Activated T-cell treated with anti-CD3 and anti-CD28 coated beads for 24 hours (primary cell): ENCODE results near the gene TPRN.

Experiments used
- DNase-seq: peaks from one replicate; pipeline ENCODE4 v3.0.0-alpha.2; 2020; ENCODE audit warnings: low read depth

TPRN gene

DNA sequence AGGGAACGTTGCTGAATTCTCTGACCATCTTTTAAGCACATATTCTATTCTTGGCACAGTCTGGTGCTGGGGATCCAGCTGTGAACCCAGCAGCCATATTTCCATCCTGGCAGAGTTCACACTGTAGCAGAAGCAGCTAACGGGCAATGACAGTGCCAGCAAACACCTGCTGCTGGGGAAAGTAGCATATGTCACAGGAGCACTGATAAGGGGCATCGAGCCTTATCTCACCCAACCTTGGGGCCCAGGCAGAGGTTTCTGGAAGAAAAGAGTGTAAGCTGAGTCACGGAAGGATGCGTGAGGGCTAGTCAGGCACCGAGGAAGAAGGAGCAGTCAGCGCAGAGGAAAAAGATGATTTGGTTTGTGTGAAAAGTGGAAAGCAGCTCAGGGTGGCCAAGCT is 6.1 kb upstream of the TPRN start:
- no peak for DNase-seq

DNA sequence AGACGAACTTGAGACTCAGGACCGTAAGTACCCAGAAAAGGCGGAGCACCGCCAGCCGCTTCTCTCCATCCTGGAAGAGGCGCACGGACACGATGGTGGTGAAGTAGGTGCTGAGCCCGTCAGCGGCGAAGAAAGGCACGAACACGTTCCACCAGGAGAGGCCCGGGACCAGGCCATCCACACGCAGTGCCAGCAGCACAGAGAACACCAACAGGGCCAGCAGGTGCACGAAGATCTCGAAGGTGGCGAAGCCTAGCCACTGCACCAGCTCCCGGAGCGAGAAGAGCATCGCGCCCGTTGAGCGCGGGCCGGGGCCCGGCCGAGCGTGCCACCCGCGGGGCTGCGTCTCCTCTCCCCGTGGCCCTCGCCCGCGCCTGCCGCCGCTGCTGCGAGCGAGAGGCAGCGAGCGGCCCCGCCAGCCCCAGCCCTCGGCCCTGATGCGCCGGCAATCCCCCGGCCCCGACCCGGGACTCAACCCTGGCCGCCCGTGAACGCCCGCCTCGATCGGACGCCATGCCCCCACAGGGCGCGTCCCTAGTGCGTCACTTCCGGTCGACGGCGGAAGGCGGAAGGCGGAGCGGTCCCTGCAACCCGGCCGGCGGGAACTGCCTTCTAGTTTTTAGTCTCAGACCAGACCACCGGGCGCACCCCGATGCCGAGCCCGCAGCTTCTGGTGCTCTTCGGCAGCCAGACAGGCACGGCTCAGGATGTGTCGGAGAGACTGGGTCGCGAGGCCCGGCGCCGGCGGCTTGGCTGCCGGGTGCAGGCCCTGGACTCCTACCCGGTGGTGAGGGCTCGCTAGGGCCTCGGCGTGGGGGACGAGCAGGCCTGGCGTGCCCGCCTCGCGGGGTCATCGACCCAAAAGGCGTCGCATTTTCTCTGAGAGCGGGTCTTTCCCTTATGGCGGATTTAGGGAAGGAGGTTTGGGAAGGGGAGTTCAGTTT is 4.9 kb upstream of the TPRN start, which contains the start of the genes NDOR1 and TMEM203:
NDOR1 (plus strand) TSS at position 575 of the 944 bp plus-strand sequence; CDS start at position 653, 78 bp downstream.
TMEM203 (minus strand) TSS at position 523 of the 944 bp plus-strand sequence; CDS start at position 289, 234 bp downstream.
- peak; percentile 92 for DNase-seq

DNA sequence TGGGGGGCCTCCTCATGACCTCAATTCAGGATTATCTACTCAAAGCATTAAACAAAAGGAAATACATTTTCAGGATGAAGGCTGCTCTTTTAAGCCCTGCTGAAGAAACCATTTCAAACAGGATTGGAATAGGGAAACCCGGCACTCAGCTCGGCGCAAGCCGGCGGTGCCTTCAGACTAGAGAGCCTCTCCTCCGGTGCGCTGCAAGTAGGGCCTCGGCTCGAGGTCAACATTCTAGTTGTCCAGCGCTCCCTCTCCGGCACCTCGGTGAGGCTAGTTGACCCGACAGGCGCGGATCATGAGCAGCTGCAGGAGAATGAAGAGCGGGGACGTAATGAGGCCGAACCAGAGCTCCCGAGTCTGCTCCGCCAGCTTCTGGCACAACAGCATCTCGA is 4.2 kb upstream of the TPRN start:
- DNase-seq = no peak

DNA sequence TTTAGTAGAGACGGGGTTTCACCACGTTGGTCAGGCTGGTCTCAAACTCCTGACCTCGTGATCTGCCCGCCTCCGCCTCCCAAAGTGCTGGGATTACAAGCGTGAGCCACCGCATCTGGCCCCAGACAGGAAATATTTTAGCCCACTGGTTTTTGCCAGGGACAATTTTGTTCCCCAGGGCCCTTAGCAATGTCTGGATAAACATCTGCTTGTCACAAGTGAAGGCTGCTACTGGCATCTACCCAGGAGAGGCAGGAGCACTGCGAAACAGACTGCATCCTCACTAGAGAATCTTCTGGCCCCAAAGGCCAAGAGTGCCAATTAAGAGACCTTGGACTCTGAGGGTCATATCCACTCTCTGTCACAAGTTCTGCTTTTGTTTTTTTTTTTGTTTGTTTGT is 2.4 kb upstream of the TPRN start:
- no peak for DNase-seq

DNA sequence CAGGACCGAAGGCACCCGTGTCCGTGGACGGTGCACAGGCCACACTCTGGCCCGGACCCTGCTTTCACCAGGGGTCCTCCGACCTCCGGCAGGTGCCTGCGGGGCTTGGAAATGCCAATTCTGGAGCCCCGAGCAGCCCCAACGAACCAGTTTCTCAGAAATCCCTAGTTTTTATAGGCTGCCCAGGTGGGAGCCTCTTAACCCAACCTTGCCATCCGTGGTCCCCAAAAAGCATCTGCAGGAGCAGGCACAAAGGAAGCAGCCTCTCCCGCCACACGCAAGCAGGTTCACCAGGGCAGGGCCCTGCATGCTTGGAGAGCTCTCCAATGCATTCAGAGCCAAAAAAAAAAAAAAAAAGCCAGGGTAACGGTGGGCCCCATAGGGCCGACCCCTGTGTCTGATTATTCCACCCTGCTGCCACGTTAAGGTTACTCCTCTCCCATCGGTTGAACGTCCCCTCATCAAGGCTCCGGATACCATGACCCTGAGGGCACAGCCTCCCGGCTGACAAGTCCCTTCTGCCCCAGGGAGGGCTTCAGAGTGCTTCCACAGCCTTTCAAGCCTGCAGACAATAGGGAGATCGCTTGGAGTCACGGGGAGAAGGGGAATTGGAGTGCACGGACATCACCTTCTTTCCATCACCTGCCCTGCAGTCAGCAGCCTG is 796 bp upstream of the TPRN start:
- DNase-seq = no peak

DNA sequence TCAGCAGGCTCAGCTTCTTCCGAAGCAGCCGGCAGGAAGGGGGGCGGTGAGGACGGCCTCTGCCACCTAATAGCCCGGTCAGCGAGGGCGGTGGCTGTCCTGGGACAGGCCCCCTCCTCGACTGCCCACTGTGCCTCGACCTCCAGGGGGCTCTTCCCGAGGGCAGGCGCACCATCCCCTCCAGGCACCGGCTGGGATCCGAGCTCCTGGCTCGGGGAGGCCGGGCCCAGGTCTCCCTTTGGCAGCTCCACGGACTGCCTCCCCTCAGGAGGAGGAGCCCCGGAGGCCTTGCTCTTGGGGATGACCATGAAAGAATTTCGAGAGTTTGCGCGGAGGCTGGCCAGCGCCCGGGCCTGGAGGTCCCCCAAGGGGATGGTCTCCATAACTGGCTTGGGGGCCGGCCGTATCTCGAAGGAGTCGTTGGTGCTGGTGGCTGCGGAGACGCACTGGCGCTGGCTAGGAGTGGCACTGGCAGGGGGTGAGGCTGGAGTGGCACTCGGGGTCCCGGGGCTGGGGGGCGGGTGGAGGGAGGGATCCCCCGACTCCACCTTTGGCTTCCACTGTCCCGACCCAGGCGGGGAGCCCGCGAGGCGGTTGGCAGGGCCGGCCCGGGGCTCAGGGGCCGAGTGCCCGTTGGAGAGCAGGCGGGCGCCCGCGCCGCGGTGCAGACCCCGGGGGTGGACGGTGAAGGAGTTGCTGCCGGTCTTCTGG is 975 bp downstream of the TPRN start:
- DNase-seq = no peak

DNA sequence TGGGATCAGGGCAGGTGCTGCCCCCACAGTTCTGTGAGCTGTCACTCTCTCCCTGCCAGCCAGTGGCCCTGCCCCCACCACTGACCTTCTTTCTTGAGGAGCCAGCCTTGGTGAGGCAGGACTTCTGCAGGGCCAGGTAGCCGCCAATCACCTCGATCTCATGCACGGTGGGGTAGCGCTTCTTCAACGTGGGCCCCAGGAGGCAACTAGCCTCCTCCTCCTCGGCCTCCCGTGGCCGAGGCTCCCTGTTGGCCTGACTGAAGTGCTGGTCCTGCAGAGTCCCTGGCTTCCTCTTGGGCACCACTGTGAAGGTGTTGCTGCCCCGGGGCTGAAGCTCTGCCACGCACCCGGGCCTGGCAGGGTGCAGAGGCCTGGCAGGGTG is 1.6 kb downstream of the TPRN start:
- no peak for DNase-seq

DNA sequence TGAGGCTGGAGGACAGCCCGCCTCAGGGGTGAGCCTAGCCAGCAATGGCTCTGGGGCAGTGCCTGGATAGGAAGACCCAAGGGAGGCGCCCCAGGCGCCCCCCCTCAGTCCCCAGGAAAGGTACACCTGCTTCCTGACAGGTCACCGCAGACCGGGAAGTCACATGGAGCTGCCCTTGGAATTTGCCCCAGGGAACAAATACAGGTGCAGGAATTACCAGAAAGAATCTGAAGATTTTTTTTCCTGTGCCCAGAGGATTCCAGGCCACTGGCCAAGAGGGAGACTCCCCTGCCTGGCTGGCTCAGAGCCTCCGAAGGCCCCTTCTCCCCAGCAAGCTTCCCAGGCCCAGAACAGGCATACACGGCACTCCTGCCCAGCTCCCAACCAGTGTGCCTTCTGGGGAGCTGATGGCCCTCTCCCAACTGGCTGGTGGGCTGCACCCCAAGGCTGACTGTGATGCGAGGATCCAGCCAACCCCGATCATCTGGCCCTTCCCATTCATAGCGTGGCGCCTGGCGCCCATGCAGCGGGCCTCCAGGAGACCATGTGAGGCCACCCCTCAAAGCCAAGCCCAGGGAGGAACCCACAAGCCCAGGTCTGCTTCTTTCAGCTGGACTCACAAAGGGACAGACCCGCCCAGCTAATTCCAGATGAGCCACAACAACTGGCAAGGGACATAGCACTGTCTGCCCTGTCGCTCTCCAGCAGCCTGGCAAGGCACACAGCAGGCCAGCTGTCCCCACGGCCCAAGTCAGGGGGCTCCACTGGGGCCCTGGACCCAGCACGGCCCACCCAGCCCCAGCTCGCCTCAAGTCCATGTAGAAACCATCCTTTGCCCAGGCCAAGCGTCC is 2.3 kb downstream of the TPRN start:
- no peak for DNase-seq

DNA sequence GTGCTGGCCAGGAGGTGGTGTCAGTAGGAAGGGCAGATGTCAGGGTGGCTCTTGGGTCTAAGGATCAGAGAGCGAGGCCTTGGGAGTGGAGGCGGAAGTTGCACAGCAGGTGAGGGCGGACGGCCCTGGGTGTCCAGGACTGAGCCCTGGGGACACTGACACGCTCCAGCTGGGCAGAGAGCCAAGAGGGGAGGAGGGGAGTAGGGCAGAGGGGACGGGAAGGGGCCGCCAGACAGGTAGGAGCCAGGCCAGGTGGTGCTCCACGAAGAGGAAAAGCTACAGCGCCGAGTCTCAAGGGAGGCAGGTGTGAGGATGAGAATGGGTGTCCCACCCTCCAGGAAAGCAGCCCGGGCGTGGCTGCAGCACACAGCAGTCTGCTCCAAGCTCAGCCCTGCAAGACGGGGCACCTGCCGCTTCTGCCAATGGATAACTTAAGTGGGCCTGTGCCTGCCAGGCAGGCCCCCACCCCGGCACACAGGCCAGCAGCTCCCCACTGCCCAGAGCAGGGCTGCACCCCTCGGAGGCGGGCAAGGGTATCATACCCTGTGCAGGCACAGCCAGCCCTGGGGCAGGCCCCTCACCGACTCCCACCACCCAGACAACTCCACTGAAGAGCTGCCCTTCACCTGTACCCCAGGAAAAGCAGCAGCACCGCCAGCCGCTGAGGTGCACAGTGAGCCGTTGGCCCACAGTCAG is 4.9 kb downstream of the TPRN start:
- no peak for DNase-seq

DNA sequence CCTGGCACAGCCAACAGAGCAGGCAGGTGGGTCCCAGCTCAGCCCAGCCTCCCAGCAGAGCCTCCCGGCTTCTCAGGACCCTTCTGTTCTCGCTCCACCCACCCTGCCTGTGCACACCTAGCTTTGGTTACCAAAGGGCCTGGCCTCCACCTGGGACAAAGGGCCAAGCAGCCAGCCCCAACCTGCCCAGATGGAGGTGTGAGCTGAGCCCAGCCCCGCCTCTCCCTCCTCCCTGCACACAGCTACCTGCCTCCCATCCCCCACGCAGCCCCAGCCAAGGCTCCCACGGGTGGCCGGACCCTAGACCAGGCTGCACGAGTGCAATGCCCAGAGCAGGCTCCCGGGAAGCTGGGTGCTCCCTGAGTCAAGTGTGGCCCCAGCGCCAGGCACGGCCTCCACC is 5.6 kb downstream of the TPRN start:
- no peak for DNase-seq

DNA sequence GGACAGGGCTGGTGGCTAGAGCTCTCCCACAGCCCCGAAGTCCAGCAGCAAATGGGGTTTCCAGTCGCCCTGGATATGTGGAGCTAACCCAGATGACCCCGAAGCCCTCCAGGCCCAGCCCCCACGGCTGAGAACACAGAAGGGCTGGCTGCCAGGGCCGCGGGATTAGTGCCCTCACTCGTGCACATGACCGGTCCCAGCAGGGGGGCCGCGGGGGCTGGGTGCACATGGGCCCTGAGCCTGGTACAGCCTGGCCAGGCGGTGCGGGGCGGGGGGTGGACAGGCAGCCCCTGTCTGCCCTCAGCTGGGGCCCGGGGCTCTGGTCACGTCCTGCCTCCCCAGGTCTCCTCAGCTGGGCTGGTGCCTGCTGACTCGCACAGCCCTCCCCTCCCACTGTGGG is 6.2 kb downstream of the TPRN start:
- DNase-seq = no peak

DNA sequence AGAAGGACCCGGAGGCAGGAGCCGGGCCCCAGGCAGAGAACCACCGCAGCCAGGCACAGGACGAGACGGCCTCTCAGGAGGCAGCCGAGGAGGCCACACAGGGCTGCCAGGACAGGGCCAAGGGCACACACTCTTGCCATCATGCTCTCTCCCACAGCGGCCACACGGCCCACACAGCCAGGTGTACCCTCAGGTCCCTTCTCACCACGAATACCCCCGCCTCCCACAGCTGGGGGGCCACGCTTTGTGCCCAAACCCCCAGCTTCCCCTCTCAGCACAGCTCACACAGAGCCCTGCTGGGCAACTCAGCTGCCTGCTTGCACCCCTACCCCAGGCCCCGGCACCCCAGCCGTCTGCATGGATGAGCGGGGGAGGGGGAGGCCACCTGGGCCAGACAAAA is 6.8 kb downstream of the TPRN start:
- DNase-seq = no peak

DNA sequence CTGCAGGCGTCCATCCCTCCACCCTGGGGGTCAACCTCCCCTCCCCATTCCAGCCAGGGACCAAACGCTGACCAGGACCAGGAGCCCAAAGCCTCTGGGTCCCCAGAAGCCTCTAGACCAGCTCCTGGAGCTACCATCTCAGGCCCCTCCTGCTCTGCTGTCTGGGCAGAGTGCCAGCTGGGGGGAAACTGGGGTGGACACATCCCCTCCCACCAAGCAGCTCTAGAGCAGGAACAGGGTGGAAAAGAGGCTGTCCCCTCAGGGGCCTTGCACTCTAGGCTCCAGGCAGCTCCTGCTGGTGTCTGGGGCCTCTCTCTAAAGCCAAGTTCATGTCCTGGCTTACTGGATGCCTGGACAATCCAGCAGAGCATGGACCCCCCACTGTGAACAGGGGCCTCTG is 7.7 kb downstream of the TPRN start:
- DNase-seq = no peak

DNA sequence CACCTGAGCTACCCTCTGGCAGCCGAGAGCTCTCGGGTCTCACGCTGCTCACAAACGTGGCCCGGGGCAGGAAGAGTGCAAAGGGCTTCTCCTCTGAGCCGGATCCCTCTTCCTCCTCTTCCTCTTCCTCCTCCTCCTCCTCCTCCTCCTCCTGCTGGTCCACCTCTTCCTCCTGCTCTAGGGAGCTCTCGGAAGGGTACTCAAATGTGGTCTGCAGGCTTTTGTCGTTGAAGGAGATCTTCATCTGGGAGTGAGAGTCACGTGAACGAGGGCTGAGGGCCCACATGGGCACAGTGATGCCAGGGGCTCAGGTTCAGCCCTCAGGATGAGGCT is 8.1 kb downstream of the TPRN start:
- DNase-seq = no peak

DNA sequence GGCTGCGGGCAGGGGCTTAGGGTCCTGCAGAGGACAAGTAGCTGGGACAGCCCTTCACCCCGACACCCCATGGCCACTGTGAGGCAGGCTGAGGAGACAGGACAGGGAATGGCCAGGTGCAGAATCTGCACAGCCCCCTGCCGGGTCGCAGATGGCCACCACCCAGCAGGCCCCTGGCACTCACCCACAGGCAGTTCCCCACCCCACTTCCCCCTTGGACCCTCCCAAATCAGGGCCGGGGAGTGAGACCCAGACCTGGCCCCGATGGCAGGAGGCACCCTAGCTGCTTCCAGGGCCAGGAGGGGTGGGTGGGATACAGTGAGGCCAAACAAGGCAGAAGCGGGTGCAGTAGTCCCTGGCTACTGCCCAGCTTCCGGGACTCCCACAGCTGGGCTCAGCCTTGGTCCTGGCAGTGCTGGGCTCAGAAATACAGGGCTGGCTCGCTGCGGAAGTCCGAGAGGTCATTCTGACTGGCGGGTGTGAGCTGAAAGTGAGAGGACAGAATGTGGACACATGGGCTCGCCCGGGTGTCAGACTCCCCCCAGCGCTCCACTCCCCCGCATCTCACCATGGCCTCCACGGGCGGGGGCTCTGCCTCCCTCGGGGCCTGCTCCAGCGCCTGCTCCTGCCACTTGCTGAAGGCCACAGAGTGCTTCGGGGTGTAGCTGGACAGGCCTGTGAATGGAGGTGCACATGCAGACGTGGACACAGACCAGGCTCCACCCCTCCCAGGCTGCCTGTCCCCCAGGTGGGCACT is 8.7 kb downstream of the TPRN start:
- DNase-seq = no peak

DNA sequence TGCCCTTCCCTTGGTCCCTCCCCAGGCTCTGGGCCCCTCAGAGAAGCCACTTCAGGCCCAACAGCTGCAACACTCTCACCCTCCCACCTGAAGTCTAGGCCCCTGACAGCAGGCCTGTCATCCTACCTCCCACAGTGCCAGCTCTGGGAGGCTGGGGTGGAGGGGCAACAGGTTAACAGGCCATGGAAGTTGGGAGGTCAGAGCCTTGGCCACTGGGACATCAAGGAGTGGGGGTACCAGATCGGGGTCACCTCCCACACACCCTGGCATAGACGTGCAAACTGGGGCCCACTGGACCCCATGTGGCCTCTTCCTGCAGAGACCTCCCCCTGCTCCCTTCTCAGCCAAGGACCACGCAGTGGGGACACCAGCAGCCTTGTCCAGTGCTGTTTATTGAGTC is 9.3 kb downstream of the TPRN start:
- no peak for DNase-seq

DNA sequence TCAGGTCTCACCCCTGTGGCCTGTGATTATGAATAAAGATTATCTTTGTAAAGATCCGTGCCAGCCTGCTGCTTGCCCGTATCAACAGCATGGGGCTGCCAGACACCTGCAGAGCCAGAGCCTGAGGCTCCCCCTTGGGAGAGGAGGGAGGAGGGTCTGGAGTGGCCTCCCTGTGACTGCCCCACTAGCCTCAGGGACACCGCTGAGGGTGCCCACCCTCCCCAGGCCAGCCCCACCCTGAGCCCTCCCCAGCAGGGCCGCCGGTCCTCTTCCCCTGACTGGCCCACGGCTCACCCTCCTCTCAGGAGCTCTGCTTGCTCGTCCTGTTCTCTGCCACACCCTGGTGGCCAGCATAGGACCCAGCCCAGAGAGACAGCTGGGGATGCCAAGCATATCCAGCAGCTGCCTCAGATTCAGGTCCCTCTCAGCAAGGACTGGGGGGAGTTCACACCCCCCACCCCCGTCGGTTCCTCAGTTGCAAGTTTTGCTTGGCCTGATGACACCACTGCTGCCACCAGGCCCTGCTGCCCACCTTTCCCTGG is 10.2 kb downstream of the TPRN start:
- no peak for DNase-seq

DNA sequence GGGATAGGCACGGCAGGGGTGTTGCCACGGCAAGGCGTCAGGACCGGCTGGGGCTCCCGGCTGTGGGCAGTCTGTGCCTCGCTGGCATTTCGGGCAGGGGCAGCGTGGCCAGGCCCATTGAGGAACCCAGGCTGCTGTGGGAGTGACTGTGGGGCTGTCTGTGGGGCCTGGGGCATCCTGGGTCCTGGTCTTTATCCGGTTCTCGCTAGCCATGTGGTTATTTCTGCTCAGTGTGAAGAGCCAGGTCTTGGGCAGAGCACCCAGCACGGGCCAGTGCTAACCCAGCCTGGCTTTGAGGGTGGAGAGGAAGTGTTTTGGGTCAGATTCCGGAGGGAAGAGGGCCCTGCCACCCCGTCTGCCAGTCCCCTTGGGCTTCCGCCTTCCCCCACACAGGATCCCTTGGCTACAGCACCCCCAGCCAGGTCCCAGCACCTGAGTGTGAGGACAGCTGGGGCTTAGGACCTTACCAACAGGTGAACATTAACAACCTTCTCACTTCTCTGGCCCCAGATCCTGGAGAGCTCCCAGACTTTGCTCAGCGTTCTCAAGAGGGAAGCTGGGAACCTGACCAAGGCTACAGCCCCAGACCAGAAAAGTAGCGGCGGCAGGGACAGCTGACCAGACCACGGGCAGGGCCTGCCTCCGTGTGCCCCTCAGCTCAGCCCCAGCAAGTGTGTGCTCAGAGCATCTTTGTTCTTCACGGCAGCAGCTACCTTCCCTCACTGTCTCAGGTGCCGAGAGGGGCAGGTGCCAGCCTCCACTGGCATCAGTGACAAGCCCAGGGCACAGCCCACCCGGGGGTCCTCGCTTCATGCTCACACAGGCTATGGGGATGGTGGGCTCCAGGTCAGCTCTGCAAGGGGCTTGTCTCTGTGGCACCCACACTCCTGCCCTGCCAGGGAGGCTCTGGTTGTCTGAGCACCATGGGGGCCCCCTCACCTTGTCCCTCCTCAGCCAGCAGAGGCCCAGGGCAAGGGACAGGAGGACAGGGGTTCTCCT is 10.9 kb downstream of the TPRN start:
- DNase-seq = no peak
